Activated CD4-positive, alpha-beta T cell treated with anti-CD3 and anti-CD28 coated beads, Interleukin-2, amount 10 ng/mL, durations not matched to agents 24 days and 14 days (primary cell): ENCODE results near the gene SKAP1. TPM values are rescaled to one million over a fixed set of nuclear protein-coding genes. Genes with fewer than 3 reads are reported as not detected.

Experiments
- DNase-seq: peaks from one replicate; pipeline ENCODE4 v3.0.0; 2022
- H3K27ac Mint-ChIP-seq: one replicate; pipeline ENCODE4 v1.8.0; 2022; ENCODE audit warnings: mild to moderate bottlenecking, mixed read lengths
- H3K27me3 Mint-ChIP-seq: one replicate; pipeline ENCODE4 v1.8.0; 2022; ENCODE audit warnings: mixed read lengths
- H3K36me3 Mint-ChIP-seq: one replicate; pipeline ENCODE4 v1.8.0; 2022; ENCODE audit warnings: low read depth, mild to moderate bottlenecking, mixed read lengths
- H3K4me1 Mint-ChIP-seq: one replicate; pipeline ENCODE4 v1.8.0; 2021; ENCODE audit warnings: mixed read lengths
- H3K4me3 Mint-ChIP-seq: one replicate; pipeline ENCODE4 v1.8.0; 2022; ENCODE audit warnings: mild to moderate bottlenecking, moderate library complexity, mixed read lengths
- H3K9me3 Mint-ChIP-seq: one replicate; pipeline ENCODE4 v1.8.0; 2021; ENCODE audit warnings: mixed read lengths
- intact Hi-C: fragments of 100-400 bp; cut with micrococcal nuclease; formaldehyde crosslinking; loops from one replicate; pipeline ENCODE4 v1.15.1; 2023
- total RNA-seq: library from RNA; stranded (reverse); gene quantifications from 2 replicates; pipeline ENCODE4 v1.2.3, GENCODE V29; 2022

SKAP1 gene
- total RNA-seq, 1 donor from 2014 or later, result 59.3 TPM

- Mint-ChIP-seq H3K9me3 (no peaks in the 10 kb centered on the region), H3K27ac (peak overlapping the region; percentile 76), H3K4me1 (peaks cover 33% of the 10 kb centered on the region), H3K36me3 (peaks cover 6% of the 10 kb centered on the region), H3K4me3 (peak overlapping the region; percentile 99), H3K27me3 (no peaks in the 10 kb centered on the region)
- intact Hi-C loops, result loop anchor here (10.0 kb wide), 3 partner anchors 157 to 793 kb away; partner anchors contain the start of genes ATP5MC1, HOXB3, HOXB5 and PNPO
- DNase-seq, result no peak
Measured at GRCh38 chr17:48102043-48102750, 327.8 kb downstream of the SKAP1 start.

- Mint-ChIP-seq H3K27me3 (no peaks in the 10 kb centered on the region), H3K9me3 (no peaks in the 10 kb centered on the region), H3K4me1 (peaks cover 28% of the 10 kb centered on the region), H3K4me3 (peak within 1 kb of the TSS; percentile 99), H3K27ac (peak within 1 kb of the TSS; percentile 89), H3K36me3 (peaks cover 7% of the 10 kb centered on the region)
- peak; percentile 98 for DNase-seq
- intact Hi-C loops, result loop anchor here (1.0 to 10.0 kb wide), 5 partner anchors 52 to 794 kb away; partner anchors contain the start of genes ATP5MC1, HOXB3, HOXB5 and NFE2L1
Measured at GRCh38 chr17:48101012-48101720, 328.8 kb downstream of the SKAP1 start, which contains the start of gene CBX1. Gene CBX1, minus strand, starts transcription at chr17:48101478. Its CDS starts 24,474 bp downstream, at chr17:48077004.

- intact Hi-C loops, result loop anchor here (1.0 to 10.0 kb wide), 5 partner anchors 52 to 794 kb away; partner anchors contain the start of genes ATP5MC1, HOXB3, HOXB5 and NFE2L1
- peaks cover 28% of the 10 kb centered on the region for H3K4me1 Mint-ChIP-seq
- no peaks in the 10 kb centered on the region for H3K9me3 Mint-ChIP-seq
- no peak for DNase-seq
- peak overlapping the region; percentile 99 for H3K4me3 Mint-ChIP-seq
- peaks cover 9% of the 10 kb centered on the region for H3K36me3 Mint-ChIP-seq
- peak overlapping the region; percentile 89 for H3K27ac Mint-ChIP-seq
- no peaks in the 10 kb centered on the region for H3K27me3 Mint-ChIP-seq
Measured at GRCh38 chr17:48100591-48101011, 329.4 kb downstream of the SKAP1 start.

GRCh38 chr17:48100160-48100559 is 329.9 kb downstream of the SKAP1 start:
- Mint-ChIP-seq H3K4me1 (peaks cover 28% of the 10 kb centered on the region), H3K4me3 (peak overlapping the region; percentile 99), H3K27ac (no peak overlapping the region), H3K27me3 (no peaks in the 10 kb centered on the region), H3K9me3 (no peaks in the 10 kb centered on the region), H3K36me3 (peaks cover 9% of the 10 kb centered on the region)
- DNase-seq, result no peak
- intact Hi-C loops, result loop anchor here (2.0 to 10.0 kb wide), 4 partner anchors 51 to 795 kb away; partner anchors contain the start of genes ATP5MC1, HOXB3, HOXB5 and NFE2L1

GRCh38 chr17:48095611-48096010 is 334.4 kb downstream of the SKAP1 start:
- intact Hi-C loops, result no loop called here
- Mint-ChIP-seq H3K36me3 (peaks cover 17% of the 10 kb centered on the region), H3K9me3 (no peaks in the 10 kb centered on the region), H3K4me3 (no peak overlapping the region), H3K4me1 (peaks cover 8% of the 10 kb centered on the region), H3K27ac (no peak overlapping the region), H3K27me3 (no peaks in the 10 kb centered on the region)
- DNase-seq, result no peak

- H3K27me3 Mint-ChIP-seq, result no peaks in the 10 kb centered on the region
- no peak overlapping the region for H3K4me3 Mint-ChIP-seq
- peaks cover 21% of the 10 kb centered on the region for H3K36me3 Mint-ChIP-seq
- H3K27ac Mint-ChIP-seq, result no peak overlapping the region
- no peaks in the 10 kb centered on the region for H3K9me3 Mint-ChIP-seq
- no peak for DNase-seq
- intact Hi-C loops, result no loop called here
- H3K4me1 Mint-ChIP-seq, result peaks cover 6% of the 10 kb centered on the region
Measured at GRCh38 chr17:48093341-48094045, 336.5 kb downstream of the SKAP1 start.

- no peak overlapping the region for H3K27ac Mint-ChIP-seq
- DNase-seq, result no peak
- H3K9me3 Mint-ChIP-seq, result no peaks in the 10 kb centered on the region
- H3K4me1 Mint-ChIP-seq, result peaks cover 3% of the 10 kb centered on the region
- H3K27me3 Mint-ChIP-seq, result no peaks in the 10 kb centered on the region
- H3K36me3 Mint-ChIP-seq, result peaks cover 4% of the 10 kb centered on the region
- H3K4me3 Mint-ChIP-seq, result no peak overlapping the region
- intact Hi-C loops, result no loop called here
Measured at GRCh38 chr17:48084932-48085331, 345.1 kb downstream of the SKAP1 start.

Other genes starting within 250 kb of the SKAP1 start
- gene HOXB1, start 100.8 kb upstream of the SKAP1 start, total RNA-seq, result not detected in 2 replicates
- 26.0 and 28.1 TPM in 2 replicates for gene HOXB2, start 114.9 kb upstream of the SKAP1 start, total RNA-seq
- 3.1 and 3.6 TPM in 2 replicates for gene HOXB4, start 148.1 kb upstream of the SKAP1 start, total RNA-seq
- gene HOXB3, start 160.0 kb upstream of the SKAP1 start, total RNA-seq, result 3.6 and 3.7 TPM in 2 replicates
- gene HOXB5, start 163.6 kb upstream of the SKAP1 start, total RNA-seq, result not detected in 2 replicates
- 0.33 and 0.36 TPM in 2 replicates for gene HOXB6, start 174.8 kb upstream of the SKAP1 start, total RNA-seq
- 0.30 and 0.36 TPM in 2 replicates for gene HOXB7, start 180.8 kb upstream of the SKAP1 start, total RNA-seq
- gene HOXB8, start 185.1 kb upstream of the SKAP1 start, total RNA-seq, result not detected in 2 replicates
- 0.21 and 0.30 TPM in 2 replicates for gene HOXB9, start 196.1 kb upstream of the SKAP1 start, total RNA-seq